Keratinocyte (primary cell): ENCODE measurements around the gene MTHFD1L. TPM values are rescaled to one million over a fixed set of nuclear protein-coding genes. Genes with fewer than 3 reads are reported as not detected.
"Not testable (repeated sequence)": the region's sequence is repeated elsewhere in the genome, so short reads cannot be mapped to it uniquely, and the experiment has no call there.

Experiments used
- DNase-seq: peaks from one replicate; pipeline ENCODE4 v3.0.0-alpha.2; 2011; ENCODE audit warnings: low read depth, missing footprints, low spot score
- FAIRE-seq: peaks from 2 replicates; lab custom pipeline; 2011; peaks lifted over from hg19 to GRCh38; lab: Jason Lieb, UNC
- H2AFZ ChIP-seq: 2 replicates; pipeline ENCODE4 v1.6.0; 2012; ENCODE audit warnings: low read length, control low read depth, inconsistent platforms; ENCODE audit not compliant: control insufficient read depth
- H3K27ac ChIP-seq: 2 replicates; pipeline ENCODE4 v1.5.1; 2011; ENCODE audit warnings: low read length; ENCODE audit not compliant: control insufficient read depth, insufficient read depth
- H3K27me3 ChIP-seq: 3 replicates; pipeline ENCODE4 v1.6.0; 2011; ENCODE audit warnings: low read length; ENCODE audit not compliant: control insufficient read depth, insufficient read depth; ENCODE audit errors: extremely low read depth
- H3K36me3 ChIP-seq, 2 experiments: 2 replicates in 1 of 2; 3 replicates in 1 of 2; pipeline ENCODE4 v1.5.1; 2011; ENCODE audit warnings: low read length in 2 of 2, mild to moderate bottlenecking in 1 of 2; ENCODE audit not compliant: control insufficient read depth in 2 of 2, insufficient read depth in 2 of 2; ENCODE audit errors: extremely low read depth in 1 of 2
- H3K4me1 ChIP-seq: 3 replicates; pipeline ENCODE4 v1.5.1; 2011; ENCODE audit warnings: low read length; ENCODE audit not compliant: control insufficient read depth, insufficient read depth; ENCODE audit errors: extremely low read depth
- H3K4me2 ChIP-seq: 3 replicates; pipeline ENCODE4 v1.6.0; 2011; ENCODE audit warnings: low read depth, low read length; ENCODE audit not compliant: control insufficient read depth, insufficient read depth; ENCODE audit errors: extremely low read depth
- H3K4me3 ChIP-seq, 3 experiments: fragments of 200-600 bp in 1 of 3; sonication (generic) in 1 of 3; 2 replicates in 2 of 3; 3 replicates in 1 of 3; pipeline ENCODE4 v1.5.1; 2011 to 2016; ENCODE audit warnings: low read length in 3 of 3, mild to moderate bottlenecking in 3 of 3, control low read depth in 2 of 3, inconsistent platforms in 1 of 3, low read depth in 1 of 3, mixed read lengths in 1 of 3, mixed run types in 1 of 3, moderate library complexity in 1 of 3; ENCODE audit not compliant: control insufficient read depth in 2 of 3, insufficient read depth in 2 of 3; ENCODE audit errors: extremely low read depth in 1 of 3
- H3K79me2 ChIP-seq: 2 replicates; pipeline ENCODE4 v1.6.0; 2012; ENCODE audit warnings: low read length; ENCODE audit not compliant: control insufficient read depth, insufficient read depth
- H3K9ac ChIP-seq: 3 replicates; pipeline ENCODE4 v1.6.0; 2011; ENCODE audit warnings: low read length; ENCODE audit not compliant: control insufficient read depth, insufficient read depth; ENCODE audit errors: extremely low read depth
- H3K9me1 ChIP-seq: 3 replicates; pipeline ENCODE4 v1.6.0; 2011; ENCODE audit warnings: low read length; ENCODE audit not compliant: control insufficient read depth, insufficient read depth; ENCODE audit errors: extremely low read depth
- H3K9me3 ChIP-seq: 2 replicates; pipeline ENCODE4 v1.5.1; 2012; ENCODE audit warnings: low read depth, low read length; ENCODE audit not compliant: control insufficient read depth
- H4K20me1 ChIP-seq: 3 replicates; pipeline ENCODE4 v1.6.0; 2011; ENCODE audit warnings: low read length; ENCODE audit not compliant: control insufficient read depth, insufficient read depth; ENCODE audit errors: extremely low read depth
- CTCF ChIP-seq, 3 experiments: IDR thresholded peaks in 1 of 3; conservative IDR thresholded peaks in 1 of 3; optimal IDR thresholded peaks in 1 of 3; 2 replicates in 2 of 3; 3 replicates in 1 of 3; pipeline versions ENCODE3 to v1.5.1; 2011; ENCODE audit warnings: low read length in 3 of 3, mild to moderate bottlenecking in 3 of 3, moderate library complexity in 2 of 3, control low read depth in 1 of 3, inconsistent platforms in 1 of 3; ENCODE audit not compliant: insufficient read depth in 2 of 3; ENCODE audit errors: extremely low read depth in 1 of 3
- EZH2 ChIP-seq: IDR thresholded peaks from one replicate; pipeline ENCODE4 v1.6.1; 2012; ENCODE audit warnings: inconsistent platforms, mild to moderate bottlenecking, low read length, moderate library complexity
- dilution Hi-C: fragments of 300-500 bp; cut with MboI; formaldehyde crosslinking; loops from one replicate; pipeline ENCODE4 v1.7.0; 2020; ENCODE audit warnings: low sequenced_read_pairs; ENCODE audit not compliant: extremely low pct_ligation_motif_present
- polyA plus RNA-seq, 5 experiments: library from polyadenylated mRNA; depleted of rRNA in 3 of 5; stranded (reverse) in 3 of 5; stranded (forward) in 1 of 5; unstranded in 1 of 5; fragments of >200 nt; gene quantifications; 1 replicate in 1 of 5; 2 replicates in 3 of 5; 3 replicates in 1 of 5; pipeline versions ENCODE4 v1.2.1 to v1.2.3, GENCODE V29; 2011 to 2012; ENCODE audit warnings: missing spikeins in 2 of 5, low read depth in 1 of 5, low replicate concordance in 1 of 5

MTHFD1L gene
- polyA plus RNA-seq, 1 donor (not counting 4 experiments of a cell fraction or from before 2014, with no cell fraction given), result 38.0 TPM

DNA sequence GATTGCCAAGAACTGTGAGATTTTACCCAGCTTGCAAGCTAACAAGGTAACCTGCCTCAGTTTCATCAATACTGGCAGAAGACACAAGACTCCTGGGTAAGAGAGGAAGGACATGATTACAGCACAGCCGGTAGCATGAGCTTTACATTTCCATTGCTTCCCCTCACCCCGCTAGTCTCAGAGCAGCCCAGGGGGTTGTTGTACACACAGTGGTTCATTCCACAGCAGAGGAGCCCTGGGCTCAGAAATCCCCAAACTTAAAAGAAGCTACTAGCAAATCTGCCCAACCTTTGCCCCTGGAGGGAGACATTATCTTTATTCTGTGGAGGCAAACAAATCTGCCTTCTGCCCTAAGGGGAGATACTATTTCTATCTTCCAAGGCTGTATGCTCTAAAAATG is 17.1 kb upstream of the MTHFD1L start:
- Histone ChIP-seq H3K27ac (no peak overlapping the region), H3K36me3 (no peaks in the 10 kb centered on the region), H2AFZ (no peak overlapping the region), H3K9me3 (no peaks in the 10 kb centered on the region), H3K27me3 (no peaks in the 10 kb centered on the region), H3K4me1 (no peaks in the 10 kb centered on the region), H3K4me3 (no peak overlapping the region), H3K9me1 (no peaks in the 10 kb centered on the region), H4K20me1 (no peaks in the 10 kb centered on the region), H3K9ac (no peak overlapping the region), H3K4me2 (no peak overlapping the region), H3K79me2 (no peaks in the 10 kb centered on the region)
- DNase-seq (no peak), FAIRE-seq (no peak)
- dilution Hi-C loops, result no loop called here
- TF ChIP-seq EZH2, result no peak
- no peak for TF ChIP-seq CTCF (optimal IDR thresholded peaks at IDR 0.05 in 1 of 3, IDR thresholded peaks at IDR 0.05 in 1 of 3, conservative IDR thresholded peaks at IDR 0.05 in 1 of 3; ENCODE audit: extremely low read depth in 1 of 3, insufficient read depth in 2 of 3, low read length in 3 of 3)

- H3K27ac ChIP-seq, H4K20me1 ChIP-seq, H3K36me3 ChIP-seq: not testable (repeated sequence)
These were observed 11.1 kb upstream of the MTHFD1L start for GRCh38 chr6:150854392-150854791.

GRCh38 chr6:150855171-150855570 is 10.3 kb upstream of the MTHFD1L start:
- FAIRE-seq, H3K9ac ChIP-seq, H3K79me2 ChIP-seq, H3K27me3 ChIP-seq, H3K9me1 ChIP-seq, H3K27ac ChIP-seq, dilution Hi-C loops, H3K4me3 ChIP-seq, H2AFZ ChIP-seq, H3K36me3 ChIP-seq, DNase-seq, H3K9me3 ChIP-seq, H4K20me1 ChIP-seq: not testable (repeated sequence)
- peaks cover 32% of the 10 kb centered on the region for H3K4me1 ChIP-seq
- H3K4me2 ChIP-seq, result peak overlapping the region; percentile 16

More at GRCh38 chr6:150854392-150854791, 11.1 kb upstream of the MTHFD1L start:
- H3K9me1 ChIP-seq, dilution Hi-C loops, H3K9ac ChIP-seq, H3K27me3 ChIP-seq, FAIRE-seq, DNase-seq, H3K4me3 ChIP-seq, H3K79me2 ChIP-seq, H3K9me3 ChIP-seq, H2AFZ ChIP-seq: not testable (repeated sequence)
- peak overlapping the region; percentile 16 for H3K4me2 ChIP-seq
- peaks cover 32% of the 10 kb centered on the region for H3K4me1 ChIP-seq
